HG03457 (cell line): ENCODE measurements around the gene ADGB.
"Not testable (repeated sequence)": the region's sequence is repeated elsewhere in the genome, so short reads cannot be mapped to it uniquely, and the experiment has no call there.

Source experiments
- ATAC-seq: cut with Tn5 transposase; IDR thresholded peaks from one replicate; pipeline ENCODE4 v1.9.1; 2021; ENCODE audit warnings: moderate number of reproducible peaks; ENCODE audit not compliant: unreplicated experiment

Gene ADGB

DNA sequence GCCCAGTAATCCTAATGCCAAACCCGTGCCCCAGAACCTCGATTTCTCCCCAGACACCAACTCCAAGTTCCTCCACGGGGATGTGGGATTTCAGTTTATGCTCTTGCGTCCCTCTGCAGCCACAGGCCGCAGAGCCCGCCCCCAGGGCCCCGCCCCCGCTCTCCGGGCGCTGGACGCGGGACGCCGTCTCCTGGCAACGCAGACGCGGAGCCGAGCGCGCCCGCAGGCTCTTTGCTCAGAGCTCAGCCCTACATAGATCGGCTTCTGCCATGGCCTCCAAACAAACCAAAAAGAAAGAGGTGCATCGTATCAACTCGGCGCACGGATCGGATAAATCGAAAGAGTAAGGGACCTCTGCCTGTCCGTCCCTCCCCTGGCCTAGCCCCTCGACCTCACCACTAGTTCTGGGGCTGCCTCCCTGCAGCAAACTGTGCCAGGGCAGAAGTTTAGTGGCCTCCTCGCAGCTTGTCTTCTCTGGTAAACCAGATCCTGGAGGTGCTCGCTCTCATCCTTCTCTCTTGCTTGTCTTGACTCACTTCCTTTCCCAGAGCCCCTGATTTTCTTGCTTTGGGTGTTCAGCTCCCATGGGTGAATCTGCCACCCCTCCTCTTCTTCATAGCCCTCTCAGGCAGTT lies at the start of gene ADGB:
Gene ADGB (plus strand): TSS at position 201 of the 634 bp plus-strand sequence. CDS start 69 bp downstream, at position 270.
- no peak for ATAC-seq

DNA sequence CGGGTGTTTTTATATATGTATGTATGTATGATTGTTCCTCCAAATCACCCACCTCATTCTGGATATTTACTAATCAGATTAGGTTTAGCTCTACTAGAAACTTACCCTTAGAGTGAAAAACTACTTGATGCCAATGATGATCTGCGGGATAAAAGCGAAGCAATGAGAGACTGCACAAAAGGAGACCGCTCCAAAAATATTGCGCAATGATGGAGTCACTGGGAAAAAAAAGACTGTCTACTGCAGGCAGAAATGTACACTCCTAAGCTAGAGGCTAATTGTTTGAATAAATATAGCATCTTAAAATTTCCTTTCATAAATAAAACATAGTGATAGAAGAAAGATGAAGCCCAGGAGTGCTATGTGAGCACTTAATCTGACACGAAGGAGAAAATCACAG lies 47.9 kb upstream of the ADGB start:
- no peak for ATAC-seq

DNA sequence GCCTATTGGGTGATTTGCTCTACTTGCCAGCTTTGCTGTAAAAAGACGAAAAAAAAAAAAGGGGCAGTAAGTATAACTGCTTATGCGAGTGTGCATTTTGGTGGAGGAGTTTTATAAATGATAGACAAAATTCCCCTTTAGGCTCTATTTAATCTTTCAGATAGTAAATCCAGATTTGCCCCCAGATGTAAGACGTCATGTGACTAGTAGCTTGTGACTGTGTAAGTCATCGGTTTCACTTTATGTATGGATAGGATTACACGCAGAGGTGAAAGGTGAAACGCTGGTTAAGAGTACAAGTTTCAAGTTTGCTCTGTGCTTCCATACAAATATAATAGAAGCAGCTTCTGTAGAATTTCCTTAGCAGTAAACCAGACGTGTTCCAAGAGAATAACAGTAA lies 47.2 kb upstream of the ADGB start:
- ATAC-seq: no peak

DNA sequence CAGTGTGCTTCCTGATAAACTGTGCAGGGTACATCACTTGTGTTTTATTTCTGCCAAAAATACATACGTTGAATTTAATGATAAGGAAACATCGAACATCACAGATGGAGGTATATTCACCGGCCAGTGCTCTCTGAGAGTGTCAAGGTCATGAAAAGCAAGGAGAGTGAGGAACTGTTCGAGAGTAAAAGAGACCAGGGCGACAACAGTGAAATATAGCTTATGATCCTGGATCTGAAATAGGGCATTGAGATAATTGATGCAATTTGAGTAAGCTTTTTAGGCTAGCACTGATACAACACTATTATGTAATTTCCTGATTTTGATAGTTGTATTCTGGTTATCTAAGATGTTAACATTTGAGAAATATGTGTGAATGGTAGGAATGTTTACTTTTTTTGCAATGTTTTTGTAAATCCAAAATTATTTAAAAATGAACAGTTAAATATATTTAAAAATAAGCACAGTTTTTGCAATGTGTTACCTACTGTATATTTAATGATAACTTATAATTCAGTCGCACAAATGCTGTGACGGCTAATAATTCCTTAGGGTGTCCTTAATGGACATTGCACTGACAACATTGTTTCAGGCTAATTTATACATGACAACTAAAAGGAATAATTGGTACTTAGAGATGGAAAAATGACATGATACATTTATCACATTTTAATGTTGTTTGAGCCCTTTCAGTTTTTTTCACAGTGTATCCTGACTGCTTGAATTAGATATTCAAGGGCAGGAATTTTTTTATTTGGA lies 45.2 kb upstream of the ADGB start:
- no peak for ATAC-seq

DNA sequence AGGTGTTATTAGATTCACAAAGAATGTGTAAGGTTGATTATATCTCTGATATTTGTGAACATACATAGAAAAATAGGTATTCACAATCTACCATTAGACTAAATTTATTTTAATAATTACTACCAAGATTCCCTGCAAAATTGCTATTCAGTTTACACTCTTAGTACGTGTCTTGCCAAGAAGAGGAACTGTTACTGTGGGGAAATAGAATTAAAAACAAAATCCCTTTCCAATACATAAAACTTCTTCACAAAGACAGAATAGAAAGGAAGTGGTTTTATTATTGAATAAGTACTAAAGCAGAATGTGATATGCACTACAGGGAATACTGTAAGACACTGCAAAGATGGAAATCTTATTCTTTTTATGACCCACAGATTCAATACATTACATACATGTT lies 38.2 kb upstream of the ADGB start:
- ATAC-seq: no peak

DNA sequence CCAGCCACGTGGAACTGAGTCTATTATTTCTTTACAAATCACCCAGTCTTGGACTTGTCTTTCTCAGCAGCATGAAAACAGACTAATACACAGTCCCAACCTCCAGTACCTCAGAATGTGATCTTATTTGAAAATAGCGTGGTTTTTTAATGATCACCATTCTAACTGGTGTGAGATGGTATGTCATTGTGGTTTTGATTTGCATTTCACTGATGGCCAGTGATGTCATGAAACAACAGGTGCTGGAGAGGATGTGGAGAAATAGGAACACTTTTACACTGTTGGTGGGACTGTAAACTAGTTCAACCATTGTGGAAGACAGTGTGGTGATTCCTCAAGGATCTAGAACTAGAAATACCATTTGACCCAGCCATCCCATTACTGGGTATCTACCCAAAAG lies 32.1 kb upstream of the ADGB start:
- ATAC-seq: not testable (repeated sequence)

DNA sequence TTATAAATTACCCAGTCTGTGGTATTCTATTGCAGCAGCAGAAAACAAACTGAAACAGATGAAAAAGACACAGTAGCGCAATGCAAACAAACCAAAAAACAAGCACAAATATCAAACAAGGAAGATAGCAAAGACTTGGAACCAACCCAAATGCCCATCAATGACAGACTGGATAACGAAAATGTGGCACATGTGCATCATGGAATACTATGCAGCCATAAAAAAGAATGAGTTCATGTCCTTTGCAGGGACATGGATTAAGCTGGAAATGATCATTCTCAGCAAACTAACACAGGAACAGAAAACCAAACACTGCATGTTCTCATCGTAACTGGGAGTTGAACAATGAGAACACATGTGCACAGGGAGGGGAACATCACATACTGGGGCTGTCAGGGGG lies 30.2 kb upstream of the ADGB start:
- not testable (repeated sequence) for ATAC-seq

DNA sequence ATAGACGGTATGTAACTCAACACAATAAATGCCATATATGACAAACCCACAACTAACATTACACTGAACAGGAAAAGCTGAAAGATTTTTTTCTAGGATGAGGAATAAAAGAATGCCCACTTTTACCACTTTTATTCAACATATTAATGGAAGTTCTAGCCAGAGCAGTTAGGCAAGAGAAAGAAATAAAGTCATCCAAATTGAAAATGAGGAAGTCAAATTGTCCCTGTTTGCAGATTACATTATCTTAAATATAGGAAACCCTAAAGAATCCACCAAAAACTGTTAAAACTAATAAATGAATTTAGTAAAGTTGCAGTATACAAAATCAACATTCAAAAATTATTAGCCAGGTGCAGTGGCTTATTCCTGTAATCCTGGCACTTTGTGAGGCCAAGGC lies 24.6 kb upstream of the ADGB start:
- ATAC-seq: no peak

DNA sequence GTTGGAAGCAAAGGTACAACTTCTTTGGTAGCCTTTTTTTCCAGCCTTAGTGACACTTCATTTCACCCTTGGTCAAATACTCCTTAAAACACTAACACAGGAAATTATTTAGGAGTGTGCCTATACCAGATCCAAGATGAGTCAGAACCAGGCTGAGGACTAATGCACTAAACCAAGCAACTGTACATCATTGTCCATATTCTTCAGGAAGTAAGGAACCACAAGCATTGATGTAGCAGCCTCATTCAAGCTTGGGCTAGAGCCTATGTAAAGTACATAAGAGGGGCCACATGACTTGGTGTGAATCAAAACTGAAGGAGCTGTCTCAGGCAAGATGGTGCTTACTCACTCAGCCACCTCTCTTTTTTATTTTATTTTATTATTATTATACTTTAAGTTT lies 20.7 kb upstream of the ADGB start:
- no peak for ATAC-seq

DNA sequence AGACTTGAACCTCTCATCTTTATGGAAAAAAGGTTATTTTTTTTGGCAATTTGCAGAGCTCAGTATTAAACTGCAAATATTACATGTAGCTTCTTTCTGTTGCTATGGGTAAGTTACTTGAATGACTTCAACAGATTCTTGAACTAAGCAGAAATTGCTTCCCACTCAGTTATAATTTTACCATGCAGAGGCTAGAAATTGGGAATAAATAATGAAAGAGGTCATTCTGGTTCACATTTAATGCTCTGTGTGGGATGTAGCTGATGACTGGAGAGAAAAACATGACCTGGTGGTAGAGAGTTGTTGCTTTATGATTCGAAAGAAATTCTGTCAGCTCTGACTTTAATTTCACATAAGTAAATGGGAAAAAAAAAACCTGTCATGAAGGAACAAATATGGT lies 16.8 kb upstream of the ADGB start:
- no peak for ATAC-seq

DNA sequence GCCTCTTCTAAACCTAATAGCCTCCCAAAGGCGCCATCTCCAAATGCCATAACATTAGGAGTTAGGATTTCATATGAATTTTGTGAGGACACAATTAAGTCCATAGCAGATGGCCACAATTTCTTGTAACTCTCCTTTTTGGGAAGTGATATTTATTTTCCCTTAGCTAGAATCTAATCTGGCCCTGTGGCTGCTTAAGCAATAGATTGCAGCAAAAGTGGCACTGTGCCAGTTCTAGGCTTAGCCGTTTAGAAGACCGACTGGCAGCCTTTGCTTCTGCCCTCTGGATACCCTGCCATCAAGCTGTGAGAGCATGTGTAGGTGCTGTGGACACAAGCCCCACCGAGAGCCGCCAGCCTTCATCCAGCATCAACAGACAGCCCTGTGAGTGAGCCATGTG lies 15.9 kb upstream of the ADGB start:
- ATAC-seq: no peak

DNA sequence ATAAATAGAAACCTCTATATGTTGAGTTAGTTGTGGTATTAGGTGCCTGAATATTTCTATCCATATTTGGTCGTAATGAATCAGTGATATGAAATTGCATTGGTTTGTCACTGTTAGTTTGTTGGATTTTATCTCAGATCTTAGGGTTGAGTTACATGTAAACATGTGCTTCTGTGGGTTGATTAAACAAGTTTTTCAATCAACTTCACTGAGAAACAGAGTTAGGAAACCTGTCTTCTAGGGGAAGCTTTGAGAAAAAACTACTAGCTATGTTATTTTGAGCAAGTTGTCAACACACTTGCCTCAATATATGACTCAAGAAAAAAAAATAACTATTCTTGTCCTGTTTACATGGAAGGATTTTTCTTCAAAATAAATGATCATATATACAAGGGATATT lies 14.8 kb upstream of the ADGB start:
- ATAC-seq: no peak

DNA sequence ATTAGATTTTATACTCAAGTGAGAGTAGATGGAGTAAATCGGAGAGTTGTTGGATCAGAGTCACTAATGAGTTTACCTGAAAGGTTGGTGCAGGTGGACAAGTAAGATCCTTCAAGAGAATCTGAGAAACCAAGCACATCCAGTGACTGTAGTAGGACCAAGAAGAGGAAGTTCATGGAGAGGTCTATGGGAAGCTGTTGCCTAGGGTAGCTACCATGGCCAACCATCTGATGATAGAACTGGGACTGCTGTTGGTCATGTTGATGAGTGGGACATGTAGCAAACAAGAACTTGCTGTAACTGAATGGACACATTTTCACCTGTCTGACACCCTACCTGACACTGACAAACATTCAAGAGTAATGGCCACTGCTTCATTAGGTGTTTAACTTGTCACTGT lies 11.3 kb upstream of the ADGB start:
- ATAC-seq: no peak

DNA sequence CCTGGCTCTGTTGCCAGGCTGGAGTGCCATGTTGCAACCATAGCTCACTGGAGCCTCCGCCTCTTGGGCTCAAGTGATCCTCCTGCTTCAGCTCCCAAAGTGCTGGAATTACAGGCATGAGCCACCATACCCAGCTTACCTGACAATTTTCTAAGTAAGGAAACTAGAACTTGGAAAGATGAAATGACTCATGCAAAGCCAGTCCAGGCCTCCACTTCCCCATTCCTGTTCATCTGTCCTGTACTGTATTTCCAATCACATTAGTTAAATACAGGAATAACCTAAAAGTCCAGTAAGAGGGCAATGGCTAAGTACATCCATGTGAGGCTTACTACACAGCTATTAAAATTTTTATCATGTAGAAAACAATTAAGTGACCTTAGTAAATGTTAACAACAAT lies 8.3 kb upstream of the ADGB start:
- no peak for ATAC-seq

DNA sequence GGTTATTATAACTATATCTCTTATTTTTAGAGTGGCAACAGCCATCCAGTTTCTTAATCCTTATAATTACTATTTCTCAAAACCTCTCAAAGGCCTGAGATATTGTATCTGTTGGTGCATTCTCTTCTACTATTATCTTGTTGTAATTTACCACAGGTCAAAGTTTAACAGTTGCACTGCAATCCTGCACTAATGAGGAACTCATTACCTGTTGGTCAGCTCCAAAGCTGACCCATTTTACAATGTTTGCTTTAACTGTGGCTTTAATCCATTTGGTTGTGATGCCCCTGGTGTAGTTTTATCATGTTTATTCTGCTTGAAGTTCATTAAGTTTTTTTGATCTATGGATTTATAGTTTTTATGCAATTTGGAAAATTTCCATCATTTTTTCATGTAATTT lies 6.3 kb upstream of the ADGB start:
- ATAC-seq: no peak

DNA sequence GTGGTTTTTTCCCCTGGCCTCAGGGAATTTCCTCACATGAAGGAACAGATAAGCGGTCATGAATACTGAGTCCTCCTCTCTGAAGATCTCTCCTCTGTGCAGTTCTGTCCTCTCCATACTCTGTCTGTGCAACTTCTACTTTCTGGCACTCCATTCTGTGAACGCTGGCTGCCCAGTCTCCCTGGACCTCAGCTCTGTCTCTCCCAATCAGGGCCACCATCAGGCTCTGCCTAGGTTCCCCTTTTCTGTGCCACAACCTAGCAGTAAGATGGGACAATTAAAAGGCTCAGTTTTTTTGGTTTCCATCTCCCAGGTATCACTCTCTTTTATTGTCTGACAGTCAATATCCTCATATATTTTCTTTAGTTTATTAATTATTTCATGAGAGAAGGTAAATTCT lies 4.8 kb upstream of the ADGB start:
- ATAC-seq: no peak

DNA sequence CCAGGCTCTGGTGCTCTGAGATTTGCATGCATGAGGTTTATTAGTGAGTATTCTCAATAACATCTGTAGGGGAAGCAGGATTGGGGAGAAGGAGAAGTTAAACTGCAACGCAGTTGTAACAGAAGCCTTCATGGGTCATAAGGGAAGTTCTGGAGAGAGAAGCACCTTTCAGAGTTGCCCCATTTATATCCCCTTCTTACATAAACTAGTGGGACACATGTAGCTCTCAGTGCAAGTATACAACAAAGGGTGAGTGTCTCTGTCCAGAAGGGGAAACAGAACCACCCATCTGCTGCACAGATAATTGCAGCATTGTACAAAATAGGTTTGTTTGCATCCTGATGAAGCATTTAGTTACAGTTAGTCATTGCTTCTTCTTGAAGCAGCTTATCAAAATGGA lies 4.3 kb upstream of the ADGB start:
- no peak for ATAC-seq

DNA sequence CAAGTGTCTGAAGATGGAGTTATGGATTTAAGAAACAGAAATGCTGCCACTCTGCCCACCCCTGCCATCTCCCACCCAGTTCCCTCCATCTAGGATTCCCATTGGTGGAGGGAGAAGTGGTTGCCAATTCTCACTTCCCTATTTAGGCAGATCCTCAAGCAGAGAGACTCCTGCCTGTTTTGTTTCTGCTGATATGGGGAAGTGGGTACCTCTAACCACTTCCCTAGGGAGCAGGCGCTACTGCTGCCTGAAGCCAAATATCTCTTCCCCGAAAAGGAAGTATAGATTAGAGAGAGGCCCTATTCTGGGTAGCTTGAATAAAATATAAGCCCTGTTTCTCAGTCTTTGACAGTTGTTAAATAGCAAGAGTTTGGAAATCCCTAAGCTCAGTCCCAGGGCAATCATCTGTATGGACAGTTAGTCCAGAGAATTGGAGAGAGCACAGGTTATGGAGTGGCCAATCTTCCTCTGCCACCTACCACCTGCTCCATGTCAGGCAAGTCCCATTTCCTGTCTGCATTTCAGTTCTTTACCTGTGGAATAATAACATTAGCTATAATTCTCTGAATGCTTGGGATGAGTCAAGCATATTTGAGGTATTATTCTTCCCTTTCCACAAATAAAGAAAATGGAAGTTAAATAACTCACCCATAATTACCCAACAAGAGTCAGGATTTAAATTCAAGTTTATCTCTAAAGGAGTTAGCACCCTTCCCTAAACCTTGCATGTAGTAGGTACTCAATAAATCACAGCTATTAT lies 2.6 kb upstream of the ADGB start:
- ATAC-seq: no peak

DNA sequence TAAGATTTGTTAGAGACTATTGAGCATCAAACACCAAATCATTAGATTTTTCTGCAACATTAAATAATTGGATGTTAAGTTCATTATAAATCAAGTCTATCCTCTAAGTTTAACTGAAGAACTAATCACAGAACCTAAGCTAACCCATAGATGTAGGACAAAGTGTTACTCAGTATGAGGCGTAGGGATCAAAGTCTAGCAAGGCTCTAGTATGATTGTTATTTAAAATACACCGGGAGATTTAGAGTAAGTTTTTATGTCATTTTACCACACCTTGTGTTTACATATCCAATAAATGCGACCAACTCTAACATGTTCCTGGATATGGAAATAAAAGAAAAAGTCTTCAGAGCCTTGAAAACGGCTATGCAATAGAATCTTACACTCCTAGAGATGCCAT lies 2.6 kb downstream of the ADGB start:
- ATAC-seq: no peak

DNA sequence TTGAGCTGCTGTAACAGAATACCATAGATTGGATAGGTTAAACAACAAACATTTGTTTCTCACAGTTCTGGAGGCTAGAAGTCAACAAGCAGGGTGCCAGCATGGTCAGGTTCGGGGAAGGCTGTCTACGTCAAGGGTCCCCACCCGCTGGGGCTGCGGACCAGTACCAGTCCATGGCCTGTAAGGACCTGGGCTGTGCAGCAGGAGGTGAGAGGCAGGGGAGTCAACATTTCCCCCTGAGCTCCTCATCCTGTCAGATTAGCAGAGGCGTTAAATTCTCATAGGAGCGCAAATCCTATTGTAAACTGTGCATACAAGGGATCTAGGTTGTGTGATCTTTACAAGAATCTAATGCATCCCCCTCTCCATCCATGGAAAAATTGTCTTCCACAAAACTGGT lies 3.8 kb downstream of the ADGB start:
- ATAC-seq: no peak

DNA sequence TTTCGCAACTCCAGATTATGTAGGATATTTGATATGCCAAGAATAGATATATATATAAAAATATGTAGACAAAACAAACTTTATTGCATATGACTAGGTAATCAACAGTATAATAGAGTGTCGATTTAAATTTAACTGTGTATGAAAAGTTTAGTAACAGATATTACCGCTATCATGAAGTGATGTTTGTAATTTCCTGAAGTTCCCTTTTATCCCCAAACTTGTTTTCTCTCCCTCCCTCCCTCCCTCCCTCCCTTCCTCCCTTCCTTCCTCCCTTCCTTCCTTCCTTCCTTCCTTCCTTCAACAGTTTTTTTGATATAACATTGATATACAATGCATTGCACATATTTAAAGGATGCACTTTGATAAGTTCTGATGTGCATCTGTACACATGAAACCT lies 15.2 kb downstream of the ADGB start:
- no peak for ATAC-seq

DNA sequence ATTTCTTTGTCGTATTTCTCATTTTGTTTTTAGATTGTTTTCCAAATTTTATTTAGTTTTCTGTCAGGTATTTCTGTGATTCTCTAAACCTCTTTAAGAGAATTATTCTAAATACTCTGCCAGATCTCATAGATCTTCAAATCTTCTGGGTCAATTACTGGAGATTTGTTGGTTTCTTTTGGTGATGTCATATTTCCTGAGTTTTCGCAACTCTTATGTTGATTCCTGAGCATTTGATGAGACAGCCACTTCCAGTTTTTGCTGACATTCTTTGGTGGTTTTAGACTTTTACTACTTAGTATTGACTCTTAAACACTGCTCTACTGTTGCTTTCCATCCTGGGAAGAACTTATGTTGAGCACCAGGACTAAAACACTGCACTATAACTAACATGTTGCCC lies 21.9 kb downstream of the ADGB start:
- no peak for ATAC-seq
